Nephron (organoid): ENCODE data around the gene CTSE.

Experiments
- H3K27ac Mint-ChIP-seq, 3 experiments: 2 replicates each; pipeline ENCODE4 v1.8.0; 2020; ENCODE audit warnings: mixed read lengths in 3 of 3, mild to moderate bottlenecking in 2 of 3, moderate library complexity in 1 of 3
- H3K27me3 Mint-ChIP-seq: 2 replicates; pipeline ENCODE4 v1.8.0; 2021; ENCODE audit warnings: low read depth, mild to moderate bottlenecking, moderate library complexity, mixed read lengths
- H3K36me3 Mint-ChIP-seq: 2 replicates; pipeline ENCODE4 v1.8.0; 2020; ENCODE audit warnings: low read depth, mixed read lengths
- H3K4me1 Mint-ChIP-seq: 2 replicates; pipeline ENCODE4 v1.8.0; 2020; ENCODE audit warnings: mixed read lengths
- H3K4me3 Mint-ChIP-seq, 3 experiments: 2 replicates each; pipeline ENCODE4 v1.8.0; 2020; ENCODE audit warnings: mild to moderate bottlenecking in 3 of 3, mixed read lengths in 3 of 3, moderate library complexity in 2 of 3
- H3K9me3 Mint-ChIP-seq: 2 replicates; pipeline ENCODE4 v1.8.0; 2020; ENCODE audit warnings: mixed read lengths
- TF ChIP-seq, protein P1 (sequence below), 3 experiments: fragments of 200-600 bp; sonication (generic); IDR thresholded peaks; one replicate each; pipeline ENCODE4 v1.5.0; 2021; ENCODE audit warnings: antibody characterized with exemption in 3 of 3; ENCODE audit not compliant: unreplicated experiment in 3 of 3

Gene CTSE

DNA sequence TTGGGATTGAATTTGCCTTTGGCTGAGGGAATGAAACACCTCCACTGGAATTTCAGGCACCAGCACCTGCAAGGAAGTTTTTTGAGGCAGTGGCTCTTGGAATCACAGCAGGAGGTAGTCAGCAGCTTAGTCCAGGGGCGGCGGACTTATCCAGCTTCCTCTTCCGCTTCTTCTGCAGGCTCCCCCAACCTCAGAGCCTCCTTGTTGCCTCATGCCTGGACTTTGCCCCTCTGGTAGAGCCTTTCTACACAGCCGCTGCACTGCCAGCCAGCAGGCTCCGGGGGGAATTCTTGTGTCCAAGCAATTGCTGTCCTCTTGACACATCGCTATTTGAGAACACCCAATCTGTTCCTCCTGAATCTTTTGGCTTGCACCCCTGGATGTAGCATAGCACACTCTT lies 24.9 kb upstream of the CTSE start:
- peaks cover 4% of the 10 kb centered on the region for H3K36me3 Mint-ChIP-seq
- no peaks in the 10 kb centered on the region for H3K4me1 Mint-ChIP-seq
- peak overlapping the region in 2 of 3 experiments; percentile 39 to 43 for H3K27ac Mint-ChIP-seq
- TF ChIP-seq, protein P1, sequence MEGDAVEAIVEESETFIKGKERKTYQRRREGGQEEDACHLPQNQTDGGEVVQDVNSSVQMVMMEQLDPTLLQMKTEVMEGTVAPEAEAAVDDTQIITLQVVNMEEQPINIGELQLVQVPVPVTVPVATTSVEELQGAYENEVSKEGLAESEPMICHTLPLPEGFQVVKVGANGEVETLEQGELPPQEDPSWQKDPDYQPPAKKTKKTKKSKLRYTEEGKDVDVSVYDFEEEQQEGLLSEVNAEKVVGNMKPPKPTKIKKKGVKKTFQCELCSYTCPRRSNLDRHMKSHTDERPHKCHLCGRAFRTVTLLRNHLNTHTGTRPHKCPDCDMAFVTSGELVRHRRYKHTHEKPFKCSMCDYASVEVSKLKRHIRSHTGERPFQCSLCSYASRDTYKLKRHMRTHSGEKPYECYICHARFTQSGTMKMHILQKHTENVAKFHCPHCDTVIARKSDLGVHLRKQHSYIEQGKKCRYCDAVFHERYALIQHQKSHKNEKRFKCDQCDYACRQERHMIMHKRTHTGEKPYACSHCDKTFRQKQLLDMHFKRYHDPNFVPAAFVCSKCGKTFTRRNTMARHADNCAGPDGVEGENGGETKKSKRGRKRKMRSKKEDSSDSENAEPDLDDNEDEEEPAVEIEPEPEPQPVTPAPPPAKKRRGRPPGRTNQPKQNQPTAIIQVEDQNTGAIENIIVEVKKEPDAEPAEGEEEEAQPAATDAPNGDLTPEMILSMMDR (IDR thresholded peaks at IDR 0.05; ENCODE audit: unreplicated experiment in 3 of 3): no peak
- no peaks in the 10 kb centered on the region for H3K9me3 Mint-ChIP-seq
- H3K27me3 Mint-ChIP-seq: peaks cover 16% of the 10 kb centered on the region
- no peak overlapping the region for H3K4me3 Mint-ChIP-seq

GRCh38 chr1:206047271-206047670 lies 23.6 kb upstream of the CTSE start:
- TF ChIP-seq, protein P1 (IDR thresholded peaks at IDR 0.05; ENCODE audit: unreplicated experiment in 3 of 3): no peak

GRCh38 chr1:206041640-206042039 lies 17.9 kb upstream of the CTSE start:
- Mint-ChIP-seq H3K27me3 (peaks cover 9% of the 10 kb centered on the region), H3K27ac (peak overlapping the region in 1 of 3 experiments; percentile 28), H3K9me3 (no peaks in the 10 kb centered on the region), H3K4me1 (peaks cover 14% of the 10 kb centered on the region), H3K36me3 (no peaks in the 10 kb centered on the region), H3K4me3 (no peak overlapping the region)
- TF ChIP-seq, protein P1 (IDR thresholded peaks at IDR 0.05; ENCODE audit: unreplicated experiment in 3 of 3): no peak

More at GRCh38 chr1:206047271-206047670, 23.6 kb upstream of the CTSE start:
- Mint-ChIP-seq H3K9me3 (no peaks in the 10 kb centered on the region), H3K27me3 (peaks cover 10% of the 10 kb centered on the region), H3K27ac (no peak overlapping the region), H3K36me3 (no peaks in the 10 kb centered on the region), H3K4me1 (no peaks in the 10 kb centered on the region), H3K4me3 (no peak overlapping the region)

DNA sequence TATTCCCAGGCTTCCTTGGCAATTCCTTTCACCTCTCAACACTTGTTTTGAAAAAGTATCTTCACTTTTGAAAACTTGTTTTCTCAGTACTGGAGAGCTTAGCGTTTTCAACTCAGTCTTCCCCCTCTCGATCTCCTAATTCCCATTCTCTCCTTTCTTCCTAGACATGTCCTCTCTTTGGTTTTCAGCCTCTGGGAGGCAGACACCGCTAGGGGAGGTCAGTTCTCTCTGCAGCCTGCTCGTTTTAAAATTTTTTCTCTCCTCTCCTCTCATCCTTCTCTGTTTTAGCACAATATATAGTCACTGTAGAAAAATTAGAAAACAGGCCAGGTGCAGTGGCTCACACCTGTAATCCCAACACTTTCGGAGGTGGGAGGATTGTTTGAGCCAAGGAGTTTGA lies 16.6 kb upstream of the CTSE start:
- peaks cover 9% of the 10 kb centered on the region for H3K27me3 Mint-ChIP-seq
- TF ChIP-seq, protein P1 (IDR thresholded peaks at IDR 0.05; ENCODE audit: unreplicated experiment in 3 of 3): no peak

DNA sequence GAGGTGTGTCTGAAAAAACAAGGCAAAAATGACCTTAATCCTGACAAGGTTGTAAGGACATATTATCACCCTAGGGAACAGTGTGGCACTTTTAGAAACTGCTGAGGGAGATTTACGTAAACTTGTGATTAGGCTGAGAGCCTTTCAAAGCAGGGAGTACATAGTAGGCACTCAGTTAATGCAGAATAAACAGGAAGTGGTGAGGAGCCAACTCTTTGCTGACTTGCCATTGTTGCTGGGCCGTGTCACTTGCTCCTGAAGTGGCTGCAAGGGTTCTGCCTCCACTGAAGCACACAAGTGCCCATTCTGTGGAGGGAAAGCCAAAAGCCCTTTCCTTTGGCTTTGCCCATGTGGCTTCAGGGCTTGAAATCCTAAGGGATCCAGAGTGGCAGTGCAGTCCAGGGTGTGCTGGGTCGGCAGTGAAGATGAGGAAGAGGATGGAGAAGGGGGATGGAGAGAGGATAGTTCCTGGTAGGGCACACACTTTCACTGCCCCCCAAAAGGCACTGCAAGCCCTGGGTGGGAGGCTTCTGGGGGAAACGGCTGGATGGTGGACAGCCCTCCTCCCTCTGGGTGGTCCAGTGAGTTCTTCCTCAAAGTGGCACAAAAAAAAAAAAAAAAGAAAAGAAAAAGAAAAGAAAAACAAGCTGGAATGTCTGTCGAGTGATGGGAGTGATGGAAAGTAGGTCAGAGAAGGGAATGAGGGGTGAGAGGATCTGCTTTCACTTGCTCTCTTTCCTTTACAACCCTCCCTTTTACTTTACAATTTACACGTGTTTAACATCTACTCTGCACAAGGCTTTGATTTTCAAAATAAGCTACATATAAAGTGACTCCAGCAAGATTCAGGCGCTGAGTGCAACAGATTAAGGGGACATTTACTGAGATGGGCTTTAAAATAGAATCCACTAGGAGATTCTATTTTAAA lies 15.6 kb upstream of the CTSE start:
- no peak overlapping the region for H3K27ac Mint-ChIP-seq
- peaks cover 14% of the 10 kb centered on the region for H3K4me1 Mint-ChIP-seq
- H3K4me3 Mint-ChIP-seq: no peak overlapping the region
- H3K36me3 Mint-ChIP-seq: no peaks in the 10 kb centered on the region
- H3K27me3 Mint-ChIP-seq: peaks cover 18% of the 10 kb centered on the region
- no peaks in the 10 kb centered on the region for H3K9me3 Mint-ChIP-seq
- TF ChIP-seq, protein P1 (IDR thresholded peaks at IDR 0.05; ENCODE audit: unreplicated experiment in 3 of 3): no peak

More for the DNA sequence above, 16.6 kb upstream of the CTSE start:
- Mint-ChIP-seq H3K36me3 (no peaks in the 10 kb centered on the region), H3K9me3 (no peaks in the 10 kb centered on the region), H3K27ac (no peak overlapping the region), H3K4me1 (peaks cover 14% of the 10 kb centered on the region), H3K4me3 (no peak overlapping the region)
